Adrenal gland (tissue), 5 donors: ENCODE results near the gene AQP2.

Source experiments
- POLR2A ChIP-seq, 2 donors: fragments of 450-650 bp; IDR thresholded peaks; one replicate each; pipeline ENCODE4 v1.6.1; 2017; ENCODE audit warnings: antibody characterized with exemption in 2 of 2, mild to moderate bottlenecking in 2 of 2, moderate library complexity in 1 of 2
- TF ChIP-seq, protein P1 (sequence below), 6 experiments: fragments of 450-650 bp in 4 of 6; fragments of 200-600 bp in 2 of 6; sonication (generic) in 1 of 6; IDR thresholded peaks; 1 replicate in 5 of 6; 2 replicates in 1 of 6; pipeline versions ENCODE4 v1.5.1 to v1.8.0; 2016 to 2021; ENCODE audit warnings: antibody characterized with exemption in 6 of 6, mild to moderate bottlenecking in 2 of 6, moderate library complexity in 1 of 6
- donor health status: DM: no; HTN: no; CAD: no.

DNA sequence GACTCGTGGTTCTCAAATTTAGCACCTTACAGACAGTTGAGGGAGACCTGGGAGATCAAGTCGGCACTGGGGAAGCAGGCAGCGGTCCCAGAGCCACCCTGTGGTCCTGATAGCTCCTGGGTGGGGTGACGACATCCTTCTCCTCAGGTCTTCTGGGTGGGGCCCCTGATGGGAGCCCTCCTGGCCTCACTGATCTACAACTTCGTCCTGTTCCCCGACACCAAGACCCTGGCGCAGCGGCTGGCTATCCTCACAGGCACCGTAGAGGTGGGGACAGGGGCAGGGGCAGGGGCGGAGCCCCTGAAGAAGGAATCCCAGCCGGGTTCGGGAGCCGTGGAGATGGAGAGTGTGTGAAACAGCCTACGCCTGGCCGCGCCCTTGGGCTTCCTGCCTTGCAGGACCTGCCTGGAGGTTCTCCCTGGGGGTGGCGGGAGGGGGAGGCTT, 24.8 kb downstream of the AQP2 start:
- TF ChIP-seq POLR2A (IDR thresholded peaks at IDR 0.05) = no peak
- TF ChIP-seq, protein P1, sequence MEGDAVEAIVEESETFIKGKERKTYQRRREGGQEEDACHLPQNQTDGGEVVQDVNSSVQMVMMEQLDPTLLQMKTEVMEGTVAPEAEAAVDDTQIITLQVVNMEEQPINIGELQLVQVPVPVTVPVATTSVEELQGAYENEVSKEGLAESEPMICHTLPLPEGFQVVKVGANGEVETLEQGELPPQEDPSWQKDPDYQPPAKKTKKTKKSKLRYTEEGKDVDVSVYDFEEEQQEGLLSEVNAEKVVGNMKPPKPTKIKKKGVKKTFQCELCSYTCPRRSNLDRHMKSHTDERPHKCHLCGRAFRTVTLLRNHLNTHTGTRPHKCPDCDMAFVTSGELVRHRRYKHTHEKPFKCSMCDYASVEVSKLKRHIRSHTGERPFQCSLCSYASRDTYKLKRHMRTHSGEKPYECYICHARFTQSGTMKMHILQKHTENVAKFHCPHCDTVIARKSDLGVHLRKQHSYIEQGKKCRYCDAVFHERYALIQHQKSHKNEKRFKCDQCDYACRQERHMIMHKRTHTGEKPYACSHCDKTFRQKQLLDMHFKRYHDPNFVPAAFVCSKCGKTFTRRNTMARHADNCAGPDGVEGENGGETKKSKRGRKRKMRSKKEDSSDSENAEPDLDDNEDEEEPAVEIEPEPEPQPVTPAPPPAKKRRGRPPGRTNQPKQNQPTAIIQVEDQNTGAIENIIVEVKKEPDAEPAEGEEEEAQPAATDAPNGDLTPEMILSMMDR (IDR thresholded peaks at IDR 0.05) = no peak
